GM04503 (cell line): ENCODE measurements around the gene DBT.
"Not testable (repeated sequence)": the region's sequence is repeated elsewhere in the genome, so short reads cannot be mapped to it uniquely, and the experiment has no call there.

Experiments
- DNase-seq: peaks from one replicate; pipeline ENCODE4 v3.0.0-alpha.2; 2012; ENCODE audit warnings: low read depth

The DBT gene

DNA sequence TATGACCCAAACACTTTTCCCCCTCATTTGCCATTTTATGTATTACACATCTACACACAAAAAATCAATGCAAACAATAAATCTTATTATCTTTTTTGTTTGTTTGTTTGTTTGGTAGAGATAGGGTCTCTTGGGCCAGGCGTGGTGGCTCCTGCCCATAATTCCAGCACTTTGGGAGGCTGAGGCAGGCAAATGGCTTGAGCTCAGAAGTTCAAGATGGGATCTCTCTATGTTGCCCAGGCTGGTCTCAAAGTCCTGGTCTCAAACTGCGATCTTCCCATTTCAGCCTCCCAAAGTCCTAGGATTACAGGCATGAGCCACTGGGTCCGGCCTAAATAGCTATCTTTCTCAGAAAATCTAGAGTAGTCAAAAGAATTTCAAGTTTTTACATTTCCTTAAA, 1.2 kb upstream of the DBT start:
- DNase-seq = no peak

DNA sequence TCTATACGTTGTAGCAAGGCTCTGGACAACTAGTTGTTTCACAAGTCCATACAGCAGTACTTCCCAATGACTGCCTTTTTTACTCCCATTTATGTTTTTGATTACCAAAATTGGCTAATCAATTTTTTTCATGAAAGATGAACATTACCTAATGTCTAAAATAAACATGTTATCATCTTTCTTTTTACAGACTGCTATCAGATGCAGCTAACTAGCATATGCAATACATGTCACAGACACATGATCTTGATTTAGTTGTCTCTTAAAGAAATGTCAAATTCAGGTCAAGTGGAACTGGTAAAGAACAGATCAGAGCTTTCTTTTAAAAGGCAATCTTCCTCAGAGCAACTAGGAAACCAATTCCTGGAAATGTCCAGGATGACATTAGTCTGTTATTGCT, 630 bp upstream of the DBT start:
- no peak for DNase-seq

GRCh38 chr1:100249155-100249536, 488 bp downstream of the DBT start:
- DNase-seq = no peak

DNA sequence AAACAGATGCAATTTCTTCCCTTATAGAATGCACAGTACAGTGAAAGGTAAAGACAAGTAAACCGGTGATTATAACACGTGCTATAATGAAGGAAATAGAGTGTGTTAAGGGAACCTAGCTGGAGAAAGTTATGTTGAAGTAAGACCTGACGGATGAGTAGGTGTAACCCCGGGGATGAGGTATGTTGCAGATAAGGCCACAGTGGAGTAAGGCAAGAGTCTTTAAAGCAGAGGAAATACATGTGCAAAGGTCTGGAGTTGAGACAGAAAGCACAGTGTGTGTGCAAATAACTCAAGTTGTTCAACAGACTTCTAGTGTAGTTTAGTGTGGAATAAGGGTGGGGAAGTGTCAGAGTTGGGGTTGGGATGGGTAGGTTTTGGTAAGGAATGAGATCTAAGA, 2.9 kb downstream of the DBT start:
- DNase-seq = no peak

DNA sequence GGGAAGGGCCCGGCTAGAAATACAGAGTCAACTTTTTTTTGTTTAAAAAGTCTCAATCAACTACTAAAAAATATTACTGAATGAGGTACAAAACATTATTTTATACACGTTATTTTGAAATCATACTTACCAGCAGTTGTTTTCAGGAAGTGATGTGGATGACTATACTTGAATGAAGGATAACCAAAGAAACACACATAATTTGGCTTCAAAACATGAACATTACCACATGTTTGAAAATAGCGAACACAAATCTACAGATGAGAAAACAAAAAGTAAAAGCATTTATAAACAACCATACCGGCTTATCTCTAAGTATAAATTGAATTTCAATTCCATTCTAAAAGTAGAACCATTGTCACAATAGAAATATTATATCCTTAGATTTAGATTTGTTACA, 9.0 kb downstream of the DBT start:
- no peak for DNase-seq

DNA sequence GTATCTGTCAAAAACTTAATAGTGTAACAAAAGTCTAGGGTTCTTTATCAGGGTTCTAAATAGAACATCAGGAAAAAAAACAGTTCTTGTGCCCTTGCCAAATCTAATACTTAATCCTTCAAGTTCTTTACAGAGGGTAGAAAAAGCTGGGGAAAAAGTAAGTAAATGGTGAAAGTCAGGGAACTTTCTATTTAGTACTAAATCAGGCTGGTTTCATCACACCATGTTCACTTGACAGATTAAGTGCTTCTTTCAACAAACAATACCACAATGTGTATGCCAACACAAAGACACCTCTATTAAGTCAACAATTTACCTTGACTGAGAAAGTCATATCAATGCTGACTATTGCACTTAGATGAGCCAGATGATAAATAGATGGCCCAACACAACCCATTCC, 9.7 kb downstream of the DBT start:
- DNase-seq = no peak

DNA sequence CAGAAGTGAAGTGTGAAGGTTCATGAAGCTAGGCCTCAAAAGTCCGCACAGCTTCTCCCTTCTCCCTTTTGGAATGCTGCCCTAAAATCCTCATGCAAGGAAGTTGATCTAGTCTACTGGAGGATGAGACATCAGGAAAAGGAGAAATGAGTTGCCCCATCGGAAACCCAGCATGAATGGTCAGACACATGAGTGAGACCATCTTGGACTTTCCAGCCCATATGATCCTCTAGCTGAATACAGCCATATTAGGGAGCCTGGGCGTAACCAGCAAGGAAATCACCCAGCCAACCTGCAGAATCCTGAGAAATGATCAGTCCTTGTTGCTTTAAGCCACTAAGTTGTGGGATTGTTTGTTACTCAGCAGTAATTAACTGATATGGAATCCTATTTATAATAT, 12.5 kb downstream of the DBT start:
- DNase-seq = no peak

- no peak for DNase-seq
These were observed 15.2 kb downstream of the DBT start for GRCh38 chr1:100234432-100234831.

DNA sequence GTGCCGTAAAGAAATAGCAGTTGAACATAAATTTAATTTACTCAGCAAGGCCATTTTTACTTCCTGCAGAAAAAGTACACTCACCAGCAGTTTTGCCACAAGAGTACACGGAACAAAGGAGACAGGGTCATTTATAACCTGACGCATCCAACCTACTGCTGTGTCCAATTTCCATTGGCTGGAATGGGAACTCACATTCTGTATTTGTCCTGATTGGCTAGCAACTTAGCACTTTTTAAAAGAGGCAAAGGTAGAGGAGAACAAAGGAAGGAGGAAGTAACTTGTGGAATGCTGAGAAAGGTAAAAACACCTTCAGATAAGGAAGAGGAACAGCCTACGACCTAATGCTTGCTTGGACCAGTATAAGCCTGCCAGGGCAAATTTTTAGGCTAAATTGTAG, 16.1 kb downstream of the DBT start:
- not testable (repeated sequence) for DNase-seq

DNA sequence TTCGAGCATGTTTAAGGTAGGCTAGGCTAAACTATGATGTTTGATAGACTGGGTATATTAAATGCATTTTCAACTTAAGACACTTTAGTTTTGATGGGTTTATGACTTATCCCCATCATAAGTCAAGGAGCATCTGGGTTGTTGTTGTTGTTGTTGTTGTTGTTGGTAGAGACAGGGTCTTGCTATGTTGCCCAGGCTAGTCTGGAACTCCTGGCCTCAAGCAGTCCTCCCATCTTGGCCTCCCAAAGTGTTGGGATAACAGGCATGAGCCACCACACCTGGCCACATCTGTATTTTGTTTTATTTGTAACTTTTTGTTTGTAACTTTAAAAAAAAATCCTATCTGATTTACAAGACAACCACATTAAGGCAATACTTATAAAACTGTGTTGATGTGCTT, 17.5 kb downstream of the DBT start:
- no peak for DNase-seq

GRCh38 chr1:100231721-100232120, 17.9 kb downstream of the DBT start:
- DNase-seq = no peak

DNA sequence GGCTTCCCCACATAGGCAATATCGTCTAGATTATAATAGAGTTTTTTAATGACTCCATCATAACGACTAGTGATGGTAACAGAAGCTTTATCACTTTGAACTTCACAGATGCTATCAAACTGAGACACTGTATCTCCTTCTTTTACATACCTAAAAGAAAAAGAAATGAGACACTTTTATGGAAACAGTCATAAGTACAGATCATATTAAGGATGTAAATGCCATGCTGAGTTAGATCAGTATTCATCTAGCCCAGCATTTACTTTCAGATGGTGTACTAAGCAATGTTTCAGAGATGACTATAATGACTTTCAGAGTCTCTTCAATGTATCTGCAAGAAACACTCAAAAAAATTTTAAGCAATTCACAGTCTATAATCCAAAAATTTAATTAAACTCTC, 18.9 kb downstream of the DBT start:
- no peak for DNase-seq

- no peak for DNase-seq
These were observed 19.8 kb downstream of the DBT start for GRCh38 chr1:100229681-100230443.

- DNase-seq = no peak
These were observed 27.2 kb downstream of the DBT start for GRCh38 chr1:100222428-100222827.

DNA sequence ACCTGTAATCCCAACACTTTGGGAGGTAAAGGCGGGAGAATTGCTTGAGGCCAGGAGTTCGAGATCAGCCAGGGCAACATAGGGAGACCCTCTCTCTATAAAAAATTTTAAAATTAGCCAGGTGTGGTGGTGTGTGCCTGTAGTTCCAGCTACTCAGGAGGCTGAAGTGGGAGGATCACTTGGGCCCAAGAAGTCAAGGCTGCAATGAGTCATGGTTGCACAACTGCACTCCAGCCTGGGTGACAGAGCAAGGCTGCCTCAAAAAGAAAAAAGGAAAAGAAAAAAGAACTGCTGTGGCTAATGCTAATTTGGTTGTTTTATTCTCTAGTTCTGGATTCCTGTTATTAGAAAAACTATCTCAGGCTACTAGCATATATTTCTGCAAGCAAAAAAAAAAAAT, 29.8 kb downstream of the DBT start:
- DNase-seq = no peak

DNA sequence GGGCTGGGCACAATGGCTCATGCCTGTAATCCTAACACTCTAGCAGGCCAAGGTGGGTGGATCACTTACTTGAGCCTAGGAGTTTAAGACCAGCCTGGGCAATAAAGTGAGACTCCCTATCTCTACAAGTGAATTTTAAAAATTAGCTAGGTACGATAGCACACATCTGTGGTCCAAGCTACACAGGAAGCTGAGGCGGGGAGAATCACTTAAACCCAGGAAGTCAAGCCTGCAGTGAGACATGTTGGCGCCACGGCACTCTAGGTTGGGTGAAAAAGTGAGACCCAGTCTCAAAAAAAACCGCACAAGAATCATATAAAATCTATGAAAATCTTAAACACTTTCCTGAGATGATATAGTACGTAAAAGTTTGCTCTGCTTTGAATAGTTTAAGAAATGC, 30.2 kb downstream of the DBT start:
- DNase-seq = no peak

DNA sequence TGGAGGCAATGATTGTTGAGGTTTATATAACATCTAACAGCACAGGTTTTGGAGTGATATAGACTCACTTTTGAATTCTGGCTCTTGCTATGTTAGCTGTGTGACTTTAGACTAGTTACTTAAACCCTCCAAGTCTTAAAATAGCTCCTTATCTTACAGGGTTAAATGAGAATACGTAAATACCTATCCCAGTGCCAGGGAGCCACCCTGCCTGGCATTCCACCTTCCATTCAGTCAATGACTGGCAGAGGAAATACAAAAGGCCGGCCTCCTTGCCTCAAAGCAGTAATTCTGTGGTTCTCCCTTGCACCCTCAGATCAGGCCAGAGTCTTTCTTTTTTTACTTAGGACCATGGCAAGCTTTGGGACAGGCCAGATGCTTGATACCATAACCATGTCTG, 31.8 kb downstream of the DBT start:
- DNase-seq = no peak

DNA sequence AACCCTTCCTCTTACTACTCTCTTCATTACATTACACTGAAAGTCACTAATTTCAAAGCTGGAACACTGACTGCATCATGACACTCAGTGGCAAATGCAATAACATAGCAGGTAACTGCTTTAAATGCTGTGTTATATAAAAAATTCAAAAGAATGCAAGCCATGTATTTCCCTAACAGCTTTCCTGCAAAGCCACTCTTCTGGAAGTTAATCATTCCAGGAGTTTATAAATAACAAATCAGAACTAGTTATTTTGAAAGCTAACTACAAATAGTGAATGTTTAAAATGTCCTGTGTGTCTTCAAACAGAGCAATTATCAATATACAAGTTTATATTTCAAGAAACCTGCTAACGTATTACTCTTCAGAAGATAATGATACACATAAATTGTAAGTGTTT, 34.5 kb downstream of the DBT start:
- DNase-seq = no peak

DNA sequence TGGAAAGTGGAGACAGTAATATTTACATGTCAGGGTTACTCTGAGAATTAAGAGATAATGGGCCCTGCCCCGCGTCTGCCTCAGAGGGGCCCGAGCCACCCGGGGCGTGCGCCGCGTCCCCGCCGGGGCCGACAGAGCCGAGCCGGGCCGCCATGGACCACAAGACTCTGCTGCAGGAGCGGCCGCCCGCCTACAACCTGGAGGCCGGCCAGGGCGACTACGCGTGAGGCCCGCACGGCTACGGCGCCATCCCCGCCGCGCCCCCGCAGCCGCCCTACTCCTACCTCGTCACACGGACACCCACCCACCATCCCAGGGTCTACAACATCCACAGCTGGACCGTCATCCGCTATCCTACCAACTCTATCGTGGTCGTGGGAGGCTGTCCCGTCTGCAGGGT, 36.5 kb downstream of the DBT start:
- DNase-seq = no peak

DNA sequence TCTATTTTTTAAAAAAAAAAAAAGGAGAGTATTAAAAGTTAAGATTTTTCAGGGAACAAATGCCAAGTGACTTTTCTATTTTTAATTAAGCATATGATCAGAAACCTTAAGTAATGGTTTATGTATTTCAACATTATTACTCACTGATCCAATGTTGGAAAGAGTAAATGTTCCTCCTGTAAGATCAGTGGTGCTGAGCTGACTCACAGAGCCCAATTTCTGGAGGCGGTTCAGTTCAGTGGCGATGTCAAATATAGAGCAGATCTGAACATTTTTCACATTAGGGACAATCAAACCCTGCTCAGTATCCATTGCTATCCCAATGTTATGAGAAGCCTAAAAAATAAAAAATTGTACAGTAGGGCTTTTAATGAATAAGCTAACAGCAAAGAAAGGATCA, 43.3 kb downstream of the DBT start:
- DNase-seq = no peak

- not testable (repeated sequence) for DNase-seq
These were observed 44.0 kb downstream of the DBT start for GRCh38 chr1:100205593-100205992.

DNA sequence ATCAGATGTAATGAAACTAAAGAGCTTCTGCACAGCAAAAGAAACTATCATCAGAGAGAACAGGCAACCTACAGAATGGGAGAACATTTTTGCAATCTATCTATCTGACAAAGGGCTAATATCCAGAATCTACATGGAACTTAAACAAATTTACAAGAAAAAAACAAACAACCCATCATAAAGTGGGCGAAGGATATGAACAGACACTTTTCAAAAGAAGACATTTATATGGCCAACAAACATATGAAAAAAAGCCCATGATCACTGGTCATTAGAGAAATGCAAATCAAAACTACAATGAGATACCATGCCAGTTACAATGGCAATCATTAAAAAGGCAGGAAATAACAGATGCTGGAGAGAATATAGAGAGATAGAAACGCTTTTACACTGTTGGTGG, 44.5 kb downstream of the DBT start:
- not testable (repeated sequence) for DNase-seq

DNA sequence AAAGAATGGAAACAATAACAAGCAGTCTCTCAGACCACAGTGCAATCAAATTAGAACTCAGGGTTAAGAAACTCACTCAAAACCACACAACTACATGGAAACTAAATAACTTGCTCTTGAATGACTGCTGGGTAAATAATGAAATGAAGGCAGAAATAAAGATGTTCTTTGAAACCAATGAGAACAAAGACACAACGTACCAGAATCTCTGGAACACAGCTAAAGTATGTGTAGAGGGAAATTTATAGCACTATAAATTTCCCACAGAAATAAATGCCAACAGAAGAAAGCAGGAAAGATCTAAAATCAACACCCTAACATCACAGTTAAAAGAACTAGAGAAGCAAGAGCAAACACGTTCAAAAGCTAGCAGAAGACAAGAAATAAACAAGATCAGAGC, 46.9 kb downstream of the DBT start:
- not testable (repeated sequence) for DNase-seq

GRCh38 chr1:100200060-100200459, 49.6 kb downstream of the DBT start:
- DNase-seq = not testable (repeated sequence)

DNA sequence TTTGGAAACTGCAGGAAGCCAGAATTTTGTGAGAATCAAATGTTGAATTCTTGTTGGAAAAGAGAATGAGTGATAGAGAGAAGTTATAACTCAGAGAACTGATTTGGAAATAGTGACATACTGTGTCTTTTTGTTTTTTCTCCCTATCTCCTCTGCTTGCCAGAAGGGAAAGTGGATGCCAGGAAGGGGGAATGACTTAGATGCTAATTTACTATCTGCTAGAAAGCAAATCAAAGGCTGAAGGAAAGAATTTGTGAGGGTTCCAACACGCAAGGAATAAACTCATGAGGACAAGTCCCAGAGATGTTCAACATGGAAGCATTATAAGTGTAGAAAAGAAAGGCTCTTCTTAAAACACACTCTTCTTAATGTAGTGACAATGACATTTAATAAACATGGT, 51.0 kb downstream of the DBT start:
- DNase-seq = no peak
